Effector memory CD4-positive, alpha-beta T cell (primary cell): ENCODE measurements around the gene IER3.

ENCODE experiments used
- DNase-seq, 3 donors: peaks; one replicate each; pipeline ENCODE4 v3.0.0-alpha.2; 2020
- H3K27ac ChIP-seq: 2 replicates; pipeline ENCODE4 v1.7.0; 2013; ENCODE audit warnings: mild to moderate bottlenecking, low read length, moderate library complexity; ENCODE audit not compliant: insufficient read depth, poor library complexity, severe bottlenecking
- H3K27me3 ChIP-seq: replicated peaks from 2 replicates; pipeline ENCODE4 v1.7.0; 2013; ENCODE audit warnings: mild to moderate bottlenecking, low read length; ENCODE audit not compliant: insufficient read depth, control insufficient read depth, poor library complexity, severe bottlenecking
- H3K36me3 ChIP-seq: 2 replicates; pipeline ENCODE4 v1.7.0; 2013; ENCODE audit warnings: mild to moderate bottlenecking, low read length, moderate library complexity; ENCODE audit not compliant: control insufficient read depth, insufficient read depth
- H3K4me1 ChIP-seq: 2 replicates; pipeline ENCODE4 v1.7.0; 2013; ENCODE audit warnings: low read length, mild to moderate bottlenecking; ENCODE audit not compliant: control insufficient read depth, insufficient read depth, poor library complexity, severe bottlenecking
- H3K4me3 ChIP-seq: 2 replicates; pipeline ENCODE4 v1.7.0; 2013; ENCODE audit warnings: low read length, low read depth, mild to moderate bottlenecking; ENCODE audit not compliant: insufficient read depth, poor library complexity, severe bottlenecking
- H3K9me3 ChIP-seq: 2 replicates; pipeline ENCODE4 v1.7.0; 2013; ENCODE audit warnings: mild to moderate bottlenecking, low read length, moderate library complexity; ENCODE audit not compliant: control insufficient read depth

IER3 gene

GRCh38 chr6:30780642-30780920, 36.2 kb upstream of the IER3 start:
- Histone ChIP-seq H3K27me3 (no peaks in the 10 kb centered on the region), H3K9me3 (no peaks in the 10 kb centered on the region), H3K4me3 (no peak overlapping the region), H3K36me3 (no peaks in the 10 kb centered on the region), H3K4me1 (no peaks in the 10 kb centered on the region), H3K27ac (no peak overlapping the region)
- DNase-seq, result no peak

DNA sequence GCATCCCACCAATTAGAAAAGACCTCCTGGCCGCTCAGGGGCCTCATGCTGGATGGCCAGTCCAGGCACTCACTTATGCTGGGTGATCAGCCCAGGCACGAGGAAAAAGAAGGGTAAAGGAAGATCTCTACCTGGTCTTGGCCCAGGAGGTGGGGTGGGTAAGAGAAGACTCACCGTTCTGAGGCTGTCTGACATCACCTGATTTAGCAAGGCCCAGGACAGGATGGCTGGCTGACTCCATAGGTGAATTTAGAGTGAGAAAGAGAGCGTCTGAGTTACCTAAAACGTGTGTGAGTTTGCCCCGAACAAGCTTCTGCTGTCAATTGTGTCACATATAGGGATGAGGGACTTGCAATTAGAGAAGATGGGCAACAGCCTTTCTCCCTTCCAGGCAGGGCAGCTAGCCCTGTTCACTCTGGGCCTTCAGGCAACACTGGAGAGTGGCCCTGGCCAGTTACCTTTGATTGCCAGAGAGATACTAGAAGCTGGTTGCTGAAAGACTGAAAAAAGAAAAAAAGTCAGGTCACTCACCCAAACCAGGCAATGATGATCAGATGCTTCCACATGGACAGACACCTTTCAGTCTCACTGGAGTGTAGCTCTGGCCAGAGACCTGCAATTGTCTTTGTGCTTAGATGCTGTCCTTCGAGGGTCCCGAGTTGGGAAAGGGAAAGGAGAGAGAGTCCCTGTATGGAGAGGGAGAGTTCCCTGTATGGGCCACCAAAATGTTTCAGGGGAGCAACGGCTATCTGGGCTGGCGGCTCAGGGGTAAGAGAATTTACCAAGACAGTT, 35.7 kb upstream of the IER3 start:
- no peaks in the 10 kb centered on the region for H3K9me3 ChIP-seq
- H3K36me3 ChIP-seq, result no peaks in the 10 kb centered on the region
- no peak overlapping the region for H3K4me3 ChIP-seq
- H3K4me1 ChIP-seq, result no peaks in the 10 kb centered on the region
- DNase-seq, result no peak
- H3K27ac ChIP-seq, result no peak overlapping the region
- H3K27me3 ChIP-seq, result no peaks in the 10 kb centered on the region

DNA sequence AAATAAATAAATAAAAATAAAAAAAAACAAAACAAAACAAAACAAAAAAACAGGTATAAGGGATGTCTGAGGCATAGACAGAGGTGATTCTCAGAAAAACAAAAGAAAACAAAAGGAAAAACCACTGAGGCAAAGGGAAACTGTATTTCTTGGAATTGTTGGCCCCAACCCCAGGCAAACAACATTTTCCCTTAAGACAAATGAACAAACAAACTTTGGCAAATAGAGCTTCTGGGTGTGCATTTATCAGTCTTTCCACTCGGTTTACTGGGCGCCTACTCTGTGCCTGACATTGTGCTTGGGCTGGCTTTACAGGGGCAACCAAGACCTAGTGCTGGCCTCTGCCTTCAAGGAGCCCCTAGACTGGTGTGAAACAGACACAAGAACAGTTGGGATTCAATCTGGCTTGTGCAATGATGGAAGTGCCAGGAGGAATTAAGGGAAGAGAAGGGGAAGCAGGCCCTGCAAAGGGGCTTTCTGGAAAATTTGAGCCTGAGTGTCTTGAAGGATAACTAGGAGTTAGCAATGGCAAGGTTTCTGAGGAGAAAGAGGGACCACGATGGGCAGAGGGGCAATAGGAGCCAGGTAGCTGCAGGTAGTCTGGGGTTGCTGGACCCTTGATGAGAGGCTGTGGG, 33.8 kb upstream of the IER3 start:
- Histone ChIP-seq H3K4me3 (no peak overlapping the region), H3K27ac (no peak overlapping the region), H3K27me3 (no peaks in the 10 kb centered on the region), H3K4me1 (no peaks in the 10 kb centered on the region), H3K9me3 (no peaks in the 10 kb centered on the region), H3K36me3 (no peaks in the 10 kb centered on the region)
- no peak for DNase-seq

DNA sequence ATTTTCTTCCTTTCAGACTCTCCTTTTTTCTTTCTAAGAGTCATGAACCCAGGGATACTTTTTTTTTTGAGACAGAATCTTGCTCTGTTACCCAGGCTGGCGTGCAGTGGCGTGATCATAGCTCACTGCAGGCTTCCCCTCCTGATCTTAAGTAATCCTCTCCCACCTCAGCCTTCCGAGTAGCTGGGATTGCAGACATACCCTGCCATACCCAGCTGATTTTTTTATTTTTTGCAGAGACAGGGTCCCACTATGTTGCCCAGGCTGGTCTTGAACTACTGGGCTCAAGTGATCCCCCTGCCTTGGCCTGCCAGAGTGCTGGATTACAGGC, 32.8 kb upstream of the IER3 start:
- DNase-seq, result no peak
- Histone ChIP-seq H3K27ac (no peak overlapping the region), H3K9me3 (no peaks in the 10 kb centered on the region), H3K27me3 (no peaks in the 10 kb centered on the region), H3K4me1 (no peaks in the 10 kb centered on the region), H3K4me3 (no peak overlapping the region), H3K36me3 (no peaks in the 10 kb centered on the region)

DNA sequence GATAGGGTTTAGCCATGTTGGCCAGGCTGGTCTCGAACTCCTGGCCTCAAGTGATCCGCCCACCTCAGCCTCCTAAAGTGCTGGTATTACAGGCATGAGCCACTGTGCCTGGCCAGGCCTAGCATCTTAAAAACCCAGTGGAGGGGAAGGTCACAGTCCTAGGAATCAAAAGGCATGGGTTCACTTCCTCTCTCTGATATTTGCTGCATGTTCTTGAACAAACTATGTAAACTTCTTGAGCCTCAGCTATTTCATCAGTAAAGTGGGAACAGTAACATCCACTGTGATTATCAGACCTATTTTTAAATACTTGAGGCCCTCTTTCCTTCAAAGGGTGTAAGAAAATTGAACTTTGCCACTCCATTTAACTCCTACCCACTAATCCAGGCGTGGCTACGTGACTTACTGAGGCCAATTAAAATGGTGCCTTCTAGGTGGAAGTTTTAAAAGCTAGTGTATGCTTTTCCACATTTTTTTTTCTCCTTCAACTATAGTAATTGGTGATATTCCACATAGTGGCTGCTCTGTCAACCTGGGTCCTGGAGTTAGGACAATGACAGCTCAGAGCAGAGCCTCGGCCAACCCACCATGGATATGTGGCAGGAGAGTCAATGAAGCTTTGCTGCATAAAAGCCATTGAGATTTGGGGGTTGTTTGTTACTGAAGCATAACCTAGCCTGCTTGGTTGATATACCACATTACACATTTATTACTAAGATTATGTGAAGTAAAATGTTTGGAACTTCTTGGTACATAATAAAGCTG, 32.2 kb upstream of the IER3 start:
- no peaks in the 10 kb centered on the region for H3K36me3 ChIP-seq
- no peak overlapping the region for H3K27ac ChIP-seq

GRCh38 chr6:30775104-30775503, 30.8 kb upstream of the IER3 start:
- no peaks in the 10 kb centered on the region for H3K9me3 ChIP-seq
- no peaks in the 10 kb centered on the region for H3K36me3 ChIP-seq
- H3K27me3 ChIP-seq, result no peaks in the 10 kb centered on the region
- DNase-seq, result no peak
- no peak overlapping the region for H3K4me3 ChIP-seq
- no peak overlapping the region for H3K27ac ChIP-seq
- no peaks in the 10 kb centered on the region for H3K4me1 ChIP-seq

More for the DNA sequence above, 32.2 kb upstream of the IER3 start:
- H3K4me1 ChIP-seq, result no peaks in the 10 kb centered on the region
- no peak overlapping the region for H3K4me3 ChIP-seq
- no peak for DNase-seq
- no peaks in the 10 kb centered on the region for H3K27me3 ChIP-seq
- H3K9me3 ChIP-seq, result no peaks in the 10 kb centered on the region

GRCh38 chr6:30774701-30775100, 30.4 kb upstream of the IER3 start:
- H3K4me3 ChIP-seq, result no peak overlapping the region
- H3K36me3 ChIP-seq, result no peaks in the 10 kb centered on the region
- H3K9me3 ChIP-seq, result no peaks in the 10 kb centered on the region
- H3K4me1 ChIP-seq, result peaks cover 2% of the 10 kb centered on the region
- no peaks in the 10 kb centered on the region for H3K27me3 ChIP-seq
- H3K27ac ChIP-seq, result no peak overlapping the region
- DNase-seq, result no peak

DNA sequence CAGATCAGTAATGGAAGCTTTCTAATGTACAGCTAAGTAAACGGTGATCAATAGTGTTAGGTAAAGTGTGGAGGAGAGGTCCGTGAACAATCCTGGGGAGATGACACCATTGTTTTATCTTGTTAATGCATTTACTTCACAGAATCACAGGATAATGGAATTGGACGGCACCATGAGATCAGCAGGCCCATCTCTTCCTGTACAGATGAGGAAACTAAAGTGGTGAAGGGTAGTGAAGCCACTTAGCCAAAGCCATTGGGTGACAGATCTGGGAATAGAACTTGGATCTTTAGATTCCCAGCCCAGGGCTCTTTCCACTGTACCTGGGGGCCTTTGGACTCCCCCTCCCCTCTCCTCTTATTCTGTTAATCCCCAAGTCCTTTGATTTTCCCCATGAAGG, 26.2 kb upstream of the IER3 start:
- Histone ChIP-seq H3K36me3 (no peaks in the 10 kb centered on the region), H3K9me3 (no peaks in the 10 kb centered on the region), H3K27me3 (no peaks in the 10 kb centered on the region), H3K4me1 (peaks cover 19% of the 10 kb centered on the region), H3K27ac (no peak overlapping the region), H3K4me3 (no peak overlapping the region)
- no peak for DNase-seq

DNA sequence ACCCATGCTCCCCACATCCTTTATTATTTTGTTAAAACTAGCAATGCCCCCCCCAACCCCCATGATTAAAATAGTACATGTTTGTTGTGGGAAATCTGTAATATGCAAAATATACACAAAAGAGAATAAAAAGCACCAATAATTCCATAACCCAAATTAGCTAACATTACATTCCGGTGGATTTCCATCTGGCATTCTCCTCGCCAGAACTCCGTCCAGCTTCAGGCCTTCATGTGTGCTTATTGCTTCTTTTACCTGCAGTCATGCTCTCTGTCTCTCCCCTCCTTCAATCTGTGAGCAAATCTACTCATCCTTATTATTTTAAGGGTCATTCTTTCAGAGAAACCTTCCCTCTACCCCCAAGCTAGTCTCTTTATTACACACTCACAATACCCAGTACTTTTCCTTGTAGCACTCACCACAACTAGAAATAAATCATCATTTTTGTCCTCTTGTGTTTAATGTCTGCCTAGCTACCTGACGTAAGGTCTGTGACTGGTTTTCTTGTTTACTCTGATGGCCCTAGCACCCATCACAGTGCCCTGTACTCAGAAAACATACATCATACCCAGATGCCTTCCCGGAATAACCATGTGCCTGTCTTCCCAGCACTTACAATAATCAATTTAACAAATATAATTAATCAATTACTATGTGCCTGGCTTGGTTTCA, 25.6 kb upstream of the IER3 start:
- H3K27me3 ChIP-seq, result no peaks in the 10 kb centered on the region

More for the DNA sequence above, 25.6 kb upstream of the IER3 start:
- Histone ChIP-seq H3K4me1 (peaks cover 19% of the 10 kb centered on the region), H3K36me3 (no peaks in the 10 kb centered on the region), H3K9me3 (no peaks in the 10 kb centered on the region), H3K4me3 (no peak overlapping the region), H3K27ac (no peak overlapping the region)
- DNase-seq, result no peak
